IMR-90 (cell line): Measurements from ENCODE around the gene PREB. TPM values are rescaled to one million over a fixed set of nuclear protein-coding genes. Genes with fewer than 3 reads are reported as not detected.

Source experiments
- ATAC-seq: fragments of 200-7000 bp; cut with Tn5 transposase; 2 replicates; pipeline ENCODE4 v1.9.1; 2020; ENCODE audit warnings: low read depth, mild to moderate bottlenecking, moderate library complexity
- BruUV-seq: library from RNA; stranded (reverse); fragments of 400-500 nt; replicated peaks from 2 replicates; lab custom pipeline; 2021; lab: Mats Ljungman, UMichigan
- CTCF ChIA-PET: fragments of 300-600 bp; formaldehyde crosslinking; extraction: SDS; loops from one replicate; lab custom pipeline; 2021; ENCODE audit warnings: antibody characterized with exemption; lab: Yijun Ruan, JAX
- POLR2A ChIA-PET: fragments of 300-600 bp; sonication (Branson Sonifier 250); formaldehyde crosslinking; loops from one replicate; lab custom pipeline; 2022; ENCODE audit warnings: antibody characterized with exemption; ENCODE audit not compliant: unreplicated experiment; lab: Charles Lee
- DNase-seq: peaks from one replicate; pipeline ENCODE4 v3.0.0; 2013
- H2AFZ ChIP-seq: replicated peaks from 2 replicates; pipeline ENCODE3; 2013; ENCODE audit warnings: low read length, mild to moderate bottlenecking; ENCODE audit not compliant: poor library complexity
- H2AK5ac ChIP-seq: 2 replicates; pipeline ENCODE4 v1.6.1; 2013; ENCODE audit warnings: low read depth, low read length, inconsistent platforms
- H2AK9ac ChIP-seq: replicated peaks from 2 replicates; pipeline ENCODE3; 2013; ENCODE audit warnings: mild to moderate bottlenecking, low read depth, low read length, moderate library complexity; ENCODE audit not compliant: poor library complexity
- H2BK120ac ChIP-seq: 2 replicates; pipeline ENCODE4 v1.6.1; 2013; ENCODE audit warnings: low read depth, low read length, inconsistent platforms
- H2BK15ac ChIP-seq: 3 replicates; pipeline ENCODE4 v1.6.1; 2013; ENCODE audit warnings: low read depth, low read length, inconsistent platforms
- H2BK20ac ChIP-seq: 2 replicates; pipeline ENCODE4 v1.6.1; 2013; ENCODE audit warnings: low read depth, mild to moderate bottlenecking, inconsistent platforms, low read length, moderate library complexity
- H2BK5ac ChIP-seq: 2 replicates; pipeline ENCODE4 v1.6.1; 2013; ENCODE audit warnings: mild to moderate bottlenecking, low read depth, low read length, inconsistent platforms; ENCODE audit not compliant: poor library complexity, severe bottlenecking
- H3K14ac ChIP-seq: replicated peaks from 2 replicates; pipeline ENCODE4 v1.6.1; 2013; ENCODE audit warnings: low read depth, low read length, inconsistent platforms
- H3K18ac ChIP-seq: 2 replicates; pipeline ENCODE4 v1.6.1; 2013; ENCODE audit warnings: low read depth, low read length, control low read depth
- H3K23ac ChIP-seq: 2 replicates; pipeline ENCODE4 v1.6.1; 2013; ENCODE audit warnings: low read depth, low read length, inconsistent platforms
- H3K27ac ChIP-seq: 2 replicates; pipeline ENCODE4 v1.5.1; 2013; ENCODE audit warnings: mild to moderate bottlenecking, control low read depth, low read length; ENCODE audit not compliant: insufficient read depth
- H3K27me3 ChIP-seq: 2 replicates; pipeline ENCODE4 v1.6.1; 2013; ENCODE audit warnings: low read length; ENCODE audit not compliant: control insufficient read depth, insufficient read depth
- H3K36me3 ChIP-seq: 2 replicates; pipeline ENCODE4 v1.6.1; 2013; ENCODE audit warnings: low read length, mixed read lengths; ENCODE audit not compliant: control insufficient read depth, insufficient read depth
- H3K4ac ChIP-seq: 2 replicates; pipeline ENCODE4 v1.6.1; 2013; ENCODE audit warnings: low read depth, low read length, inconsistent platforms
- H3K4me1 ChIP-seq: 2 replicates; pipeline ENCODE4 v1.6.1; 2013; ENCODE audit warnings: low read length, mixed read lengths; ENCODE audit not compliant: control insufficient read depth, insufficient read depth
- H3K4me2 ChIP-seq: 2 replicates; pipeline ENCODE4 v1.6.1; 2013; ENCODE audit warnings: low read depth, mild to moderate bottlenecking, control low read depth, low read length, moderate library complexity
- H3K4me3 ChIP-seq: 2 replicates; pipeline ENCODE4 v1.5.1; 2013; ENCODE audit warnings: low read depth, mild to moderate bottlenecking, control low read depth, low read length, moderate library complexity; ENCODE audit not compliant: insufficient read depth
- H3K56ac ChIP-seq: 2 replicates; pipeline ENCODE4 v1.6.1; 2013; ENCODE audit warnings: low read length, inconsistent platforms; ENCODE audit not compliant: insufficient read depth; ENCODE audit errors: extremely low read depth
- H3K79me1 ChIP-seq, 2 experiments: 2 replicates each; pipeline ENCODE4 v1.6.1; 2013; ENCODE audit warnings: low read length in 2 of 2, inconsistent platforms in 1 of 2, low read depth in 1 of 2
- H3K9ac ChIP-seq: 2 replicates; pipeline ENCODE4 v1.6.1; 2013; ENCODE audit warnings: low read depth, low read length, control low read depth
- H3K9me1 ChIP-seq: 2 replicates; pipeline ENCODE4 v1.6.1; 2013; ENCODE audit warnings: low read length, inconsistent platforms; ENCODE audit not compliant: insufficient read depth
- H3K9me3 ChIP-seq: 2 replicates; pipeline ENCODE4 v1.6.1; 2013; ENCODE audit warnings: low read length; ENCODE audit not compliant: control insufficient read depth, insufficient read depth
- H4K20me1 ChIP-seq: 2 replicates; pipeline ENCODE4 v1.6.1; 2013; ENCODE audit warnings: low read length, inconsistent platforms; ENCODE audit not compliant: insufficient read depth
- H4K5ac ChIP-seq: 2 replicates; pipeline ENCODE4 v1.6.1; 2013; ENCODE audit warnings: mild to moderate bottlenecking, low read depth, low read length, control low read depth
- H4K8ac ChIP-seq, 2 experiments: 2 replicates each; pipeline ENCODE4 v1.6.1; 2013; ENCODE audit warnings: low read depth in 2 of 2, low read length in 2 of 2, control low read depth in 1 of 2, inconsistent platforms in 1 of 2
- H4K91ac ChIP-seq: 2 replicates; pipeline ENCODE4 v1.6.1; 2013; ENCODE audit warnings: low read depth, low read length, inconsistent platforms; ENCODE audit not compliant: insufficient read depth
- CEBPB ChIP-seq: IDR thresholded peaks from 2 replicates; pipeline ENCODE4 v1.6.1; 2012; ENCODE audit warnings: low read depth, low read length, improper control_type of control experiment
- MAFK ChIP-seq: IDR thresholded peaks from 2 replicates; pipeline ENCODE4 v1.6.1; 2012; ENCODE audit warnings: low read depth, low read length, improper control_type of control experiment
- WGBS, 2 experiments: methylation state at CpG; one replicate each; pipeline versions ENCODE4 v1.1.5 to v1.1.7; 2013; ENCODE audit warnings: missing lambda C conversion rate in 2 of 2; ENCODE audit not compliant: insufficient read length in 1 of 2; ENCODE audit errors: extremely low coverage in 2 of 2; 5-methylcytosine and 5-hydroxymethylcytosine counted together
- dilution Hi-C: fragments of 300-500 bp; cut with HindIII; formaldehyde crosslinking; loops from one replicate; pipeline ENCODE4 v1.14.3; 2018; ENCODE audit warnings: low sequenced_read_pairs; ENCODE audit not compliant: unreplicated experiment
- in situ Hi-C: fragments of 300-500 bp; cut with MboI; formaldehyde crosslinking; loops from 3 replicates; pipeline ENCODE4 v1.14.3; 2019; ENCODE audit warnings: low sequenced_read_pairs, inconsistent platforms, mixed read lengths
- intact Hi-C: fragments of 100-400 bp; cut with micrococcal nuclease; formaldehyde crosslinking; loops from 2 replicates; pipeline ENCODE4 v1.10.0; 2022
- polyA plus RNA-seq, 3 experiments: library from polyadenylated mRNA; depleted of rRNA; stranded (reverse); fragments of >200 nt; gene quantifications; 2 replicates each; pipeline ENCODE4 v1.2.3, GENCODE V29; 2012; ENCODE audit warnings: low replicate concordance in 1 of 3
- total RNA-seq: library from RNA; depleted of rRNA; stranded (reverse); fragments of >200 nt; gene quantifications from 2 replicates; pipeline ENCODE4 v1.2.3, GENCODE V29; 2012

The PREB gene
- total and polyA plus RNA-seq, 2 of the 4 experiments (the other 2 are of a cell fraction): 38.9 to 52.2 TPM

GRCh38 chr2:27175330-27175729 is 40.9 kb upstream of the PREB start:
- no peak overlapping the region for H2AK5ac ChIP-seq
- TF ChIP-seq CEBPB (no peak), MAFK (no peak)
- H3K4me3 ChIP-seq: no peak overlapping the region
- no peak overlapping the region for H3K27ac ChIP-seq
- intact Hi-C loops: no loop called here
- H3K23ac ChIP-seq: no peak overlapping the region
- H4K20me1 ChIP-seq: no peaks in the 10 kb centered on the region
- H2BK120ac ChIP-seq: no peak overlapping the region
- no TSS peak for BruUV-seq
- H3K4me1 ChIP-seq: no peaks in the 10 kb centered on the region
- H2BK15ac ChIP-seq: no peak overlapping the region
- H3K9me3 ChIP-seq: no peaks in the 10 kb centered on the region
- dilution Hi-C loops: no loop called here
- H3K4me2 ChIP-seq: no peak overlapping the region
- POLR2A ChIA-PET: no interaction called here
- H3K18ac ChIP-seq: no peak overlapping the region
- H3K36me3 ChIP-seq: no peaks in the 10 kb centered on the region
- H3K9me1 ChIP-seq: no peaks in the 10 kb centered on the region
- no CpG with 5 or more reads among the region's 8 CpGs for WGBS, 2 experiments
- no peaks in the 10 kb centered on the region for H3K79me1 ChIP-seq
- no peak overlapping the region for H2AFZ ChIP-seq
- H4K91ac ChIP-seq: no peak overlapping the region
- H2BK20ac ChIP-seq: no peak overlapping the region
- H3K56ac ChIP-seq: no peak overlapping the region
- H3K9ac ChIP-seq: no peak overlapping the region
- peaks cover 52% of the 10 kb centered on the region for H3K27me3 ChIP-seq
- no peak overlapping the region for H2BK5ac ChIP-seq
- DNase-seq (no peak), ATAC-seq (peak; percentile 27; the same call in 1 of the 2 replicates)
- CTCF ChIA-PET: interaction anchor here (0.7 kb wide), 1 partner anchor 19 kb away, joined by 3 read pairs; no protein-coding TSS in a partner anchor
- no peak overlapping the region for H3K14ac ChIP-seq
- no peak overlapping the region for H4K5ac ChIP-seq
- no peak overlapping the region for H2AK9ac ChIP-seq
- in situ Hi-C loops: no loop called here
- H4K8ac ChIP-seq: no peak overlapping the region
- H3K4ac ChIP-seq: no peak overlapping the region
